Hypothalamus (tissue), 51 donors: Measurements from ENCODE around the gene PMFBP1.
A peak's percentile ranks its signal among the peaks of the same experiment; 100 is the strongest.

Source experiments
- DNase-seq, 51 donors: peaks; one replicate each; lab custom pipeline; 2025; lab: John Stamatoyannopoulos, UW

Gene PMFBP1, protein sequence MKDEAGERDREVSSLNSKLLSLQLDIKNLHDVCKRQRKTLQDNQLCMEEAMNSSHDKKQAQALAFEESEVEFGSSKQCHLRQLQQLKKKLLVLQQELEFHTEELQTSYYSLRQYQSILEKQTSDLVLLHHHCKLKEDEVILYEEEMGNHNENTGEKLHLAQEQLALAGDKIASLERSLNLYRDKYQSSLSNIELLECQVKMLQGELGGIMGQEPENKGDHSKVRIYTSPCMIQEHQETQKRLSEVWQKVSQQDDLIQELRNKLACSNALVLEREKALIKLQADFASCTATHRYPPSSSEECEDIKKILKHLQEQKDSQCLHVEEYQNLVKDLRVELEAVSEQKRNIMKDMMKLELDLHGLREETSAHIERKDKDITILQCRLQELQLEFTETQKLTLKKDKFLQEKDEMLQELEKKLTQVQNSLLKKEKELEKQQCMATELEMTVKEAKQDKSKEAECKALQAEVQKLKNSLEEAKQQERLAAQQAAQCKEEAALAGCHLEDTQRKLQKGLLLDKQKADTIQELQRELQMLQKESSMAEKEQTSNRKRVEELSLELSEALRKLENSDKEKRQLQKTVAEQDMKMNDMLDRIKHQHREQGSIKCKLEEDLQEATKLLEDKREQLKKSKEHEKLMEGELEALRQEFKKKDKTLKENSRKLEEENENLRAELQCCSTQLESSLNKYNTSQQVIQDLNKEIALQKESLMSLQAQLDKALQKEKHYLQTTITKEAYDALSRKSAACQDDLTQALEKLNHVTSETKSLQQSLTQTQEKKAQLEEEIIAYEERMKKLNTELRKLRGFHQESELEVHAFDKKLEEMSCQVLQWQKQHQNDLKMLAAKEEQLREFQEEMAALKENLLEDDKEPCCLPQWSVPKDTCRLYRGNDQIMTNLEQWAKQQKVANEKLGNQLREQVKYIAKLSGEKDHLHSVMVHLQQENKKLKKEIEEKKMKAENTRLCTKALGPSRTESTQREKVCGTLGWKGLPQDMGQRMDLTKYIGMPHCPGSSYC

DNA sequence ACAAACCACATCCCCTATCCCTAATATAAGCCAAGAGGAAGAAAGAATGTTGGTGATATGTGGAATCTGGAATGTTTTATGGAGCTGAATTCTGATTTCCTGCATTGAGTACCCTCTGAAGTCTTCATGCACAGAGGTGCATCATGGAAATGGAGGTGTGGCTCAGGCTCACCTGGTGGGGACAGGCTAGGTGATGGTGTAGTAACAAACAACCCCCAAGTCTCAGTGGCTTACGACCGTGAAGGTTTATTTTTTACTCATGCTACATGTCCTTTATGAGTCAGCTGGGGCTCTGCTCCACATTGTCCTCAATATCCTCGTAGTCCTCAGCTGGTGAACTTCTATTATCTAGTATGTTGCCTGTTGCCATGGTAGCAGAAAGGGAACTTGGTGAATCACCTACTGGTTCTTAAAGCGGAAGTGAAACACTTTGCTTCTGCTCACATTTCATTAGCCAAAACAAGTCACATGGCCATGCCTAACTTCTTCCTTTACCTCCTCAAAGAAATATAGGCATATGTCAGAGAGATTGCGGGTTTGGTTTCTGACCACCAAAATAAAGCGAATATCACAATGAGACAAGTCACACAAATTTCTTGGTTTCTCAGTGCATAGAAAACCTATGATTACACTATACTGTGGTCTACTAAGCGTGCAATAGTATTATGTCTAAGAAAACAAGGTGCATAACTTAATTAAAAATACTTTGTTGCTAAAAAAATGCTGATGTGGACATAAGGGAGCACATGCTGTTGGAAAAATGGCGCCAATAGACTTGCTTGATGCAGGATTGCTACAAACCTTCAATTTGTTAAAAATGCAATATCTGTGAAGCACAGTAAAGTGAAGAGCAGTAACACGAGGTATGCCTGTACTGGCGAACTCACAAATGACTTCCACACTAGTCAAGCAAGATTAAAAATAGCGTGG, at the start of gene PMFBP1:
TSS of gene PMFBP1 (minus strand) at position 51 of the 930 bp plus-strand sequence. CDS start 947 bp downstream, outside the sequence.
- DNase-seq: peak in 12 of 51 donors; percentile 3 to 51 (median 12)

DNA sequence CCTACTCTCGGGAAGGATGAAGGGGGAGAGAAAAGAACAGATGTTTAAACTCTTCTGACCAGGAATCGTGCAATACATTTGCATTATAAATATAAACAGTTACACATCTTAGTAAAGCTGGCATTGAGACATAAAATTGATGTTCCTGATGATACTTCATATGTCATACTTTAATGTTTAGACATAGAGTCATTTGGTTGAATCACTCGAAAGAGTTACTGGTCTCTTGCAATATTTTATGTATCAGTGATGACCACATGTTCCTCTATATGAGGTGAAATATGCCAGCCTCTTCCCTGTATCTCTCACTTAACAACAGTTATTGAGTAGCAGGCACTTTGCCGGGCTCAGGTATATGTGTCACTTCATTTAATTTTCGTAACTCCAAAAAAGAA, 49.7 kb upstream of the PMFBP1 start:
- DNase-seq: no peak

DNA sequence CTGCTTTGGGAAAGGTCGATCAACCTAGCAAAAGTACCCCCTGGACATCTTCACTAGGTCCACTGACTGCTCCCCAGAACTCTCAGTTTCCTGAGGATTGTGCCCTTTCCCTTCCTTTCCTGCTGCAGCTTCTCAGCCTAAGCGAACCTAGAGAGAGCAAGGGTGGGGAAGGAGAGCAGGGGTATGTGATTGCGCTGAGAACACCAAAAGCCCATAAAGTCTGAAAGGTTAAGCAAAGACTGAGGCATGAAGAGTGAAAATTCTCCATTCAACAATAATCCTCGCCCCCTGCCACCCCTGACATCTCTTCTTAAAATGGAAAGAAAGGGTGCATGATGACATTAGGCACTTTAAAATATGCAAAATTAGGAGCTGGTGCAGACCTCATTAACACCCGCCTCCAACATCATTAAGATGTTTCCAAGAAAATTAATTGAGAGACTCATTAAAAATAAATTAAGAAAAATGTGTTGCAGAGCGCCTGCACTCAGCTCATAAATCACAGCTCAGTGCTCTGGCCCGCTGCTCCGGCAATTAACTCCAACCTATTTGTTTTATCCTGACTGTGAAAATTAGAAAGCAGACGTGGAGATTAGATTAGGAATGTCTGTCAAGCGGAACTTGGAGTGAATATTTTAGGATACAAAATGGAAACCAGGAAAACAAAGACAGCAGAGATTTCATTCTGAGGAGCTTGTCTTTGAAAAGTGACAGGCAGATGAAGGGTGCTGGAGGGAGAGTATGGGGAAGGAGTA, 49.1 kb upstream of the PMFBP1 start:
- no peak for DNase-seq

DNA sequence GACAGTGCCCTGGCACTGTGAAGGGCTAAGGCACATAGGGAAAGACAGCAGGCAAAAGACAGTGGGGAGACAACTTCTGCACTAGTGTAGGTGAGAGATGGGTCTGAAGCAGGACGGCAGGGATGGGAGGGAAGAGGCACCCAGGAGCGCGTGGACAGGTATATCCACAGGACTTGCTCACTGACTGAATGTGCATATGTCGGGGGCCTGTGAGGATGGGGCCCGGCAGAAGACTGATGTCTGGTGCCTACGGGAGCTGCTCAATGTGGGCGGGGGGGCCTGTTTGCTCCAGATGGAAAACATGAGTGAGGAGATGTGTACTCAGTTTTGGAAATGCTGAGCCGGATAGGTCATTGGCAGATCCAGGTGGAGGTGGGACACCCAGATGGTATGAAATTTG, 47.3 kb upstream of the PMFBP1 start:
- no peak for DNase-seq

DNA sequence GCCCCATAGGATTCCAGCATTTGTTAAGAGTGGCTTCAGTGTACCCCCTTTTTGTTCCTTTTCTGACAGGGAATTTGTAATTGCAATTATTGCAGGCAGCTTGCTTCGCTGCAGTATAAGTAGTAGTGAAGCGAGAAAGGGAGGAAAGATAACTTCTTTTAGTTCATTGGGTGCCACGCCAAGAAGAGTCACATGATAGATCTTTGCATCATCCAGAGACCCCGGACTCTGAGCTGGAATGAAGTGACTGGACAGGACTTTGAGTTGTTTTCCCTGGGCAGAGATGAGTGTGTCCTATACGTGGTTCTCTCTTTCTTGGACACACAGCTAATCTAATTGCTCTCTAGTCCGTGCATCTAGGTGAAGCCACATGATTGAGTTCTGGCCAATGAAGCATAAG, 44.8 kb upstream of the PMFBP1 start:
- no peak for DNase-seq

DNA sequence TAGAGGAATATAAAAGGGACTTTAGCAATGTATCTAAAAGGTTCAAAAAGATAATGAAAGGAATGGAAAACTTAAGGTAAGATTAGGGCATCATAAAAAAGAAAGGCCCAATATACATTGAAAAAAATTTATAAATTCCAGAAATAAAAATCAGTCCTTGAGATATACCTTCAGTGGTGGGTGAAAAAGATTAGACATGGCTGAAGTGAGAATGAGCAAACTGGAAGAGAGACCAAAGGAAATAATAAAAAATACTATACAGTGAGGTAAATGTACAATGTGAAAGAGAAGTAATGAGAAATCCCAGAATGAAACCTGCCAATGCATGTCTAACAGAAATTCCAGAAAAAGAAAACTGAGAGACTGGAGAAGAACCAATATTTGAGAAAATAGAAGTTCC, 42.9 kb upstream of the PMFBP1 start:
- no peak for DNase-seq

DNA sequence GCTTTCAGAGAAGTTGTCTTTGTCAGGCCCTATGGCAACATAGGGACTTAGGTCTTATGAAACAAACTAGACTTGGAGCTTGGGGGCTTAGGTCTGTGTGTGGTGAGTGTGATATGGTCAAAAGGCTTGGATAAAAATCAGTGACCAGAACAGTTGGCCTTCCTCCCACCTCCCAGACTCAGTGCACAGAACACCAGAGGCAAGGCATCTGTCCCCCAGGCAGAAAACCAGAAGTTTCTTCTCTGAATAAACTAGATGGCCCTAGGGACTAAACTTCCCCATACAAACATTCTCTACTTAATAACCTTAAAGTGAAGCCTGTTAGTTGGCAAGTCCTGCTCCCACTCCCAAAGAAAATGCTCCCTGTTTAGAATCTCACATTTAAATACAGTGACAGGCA, 39.2 kb upstream of the PMFBP1 start:
- DNase-seq: no peak

DNA sequence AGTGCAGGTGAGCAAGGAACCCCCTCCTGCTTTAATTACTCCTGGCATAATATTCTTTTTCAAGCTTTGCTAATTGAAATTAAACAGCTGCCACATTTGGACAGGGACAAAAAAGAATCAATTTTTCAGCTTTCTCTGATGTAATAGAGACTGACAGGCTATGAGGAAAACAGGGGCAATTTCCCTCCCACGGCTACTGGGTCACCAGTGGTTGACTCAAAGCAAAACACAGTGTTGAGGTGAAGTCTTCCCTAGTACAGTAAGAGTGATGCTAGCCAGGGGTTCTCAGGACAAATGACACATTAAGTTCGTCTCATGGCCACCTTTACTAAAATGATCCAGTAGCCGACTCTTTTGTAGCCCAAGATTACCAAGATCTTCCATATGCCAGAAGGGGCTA, 38.6 kb upstream of the PMFBP1 start:
- DNase-seq: no peak

DNA sequence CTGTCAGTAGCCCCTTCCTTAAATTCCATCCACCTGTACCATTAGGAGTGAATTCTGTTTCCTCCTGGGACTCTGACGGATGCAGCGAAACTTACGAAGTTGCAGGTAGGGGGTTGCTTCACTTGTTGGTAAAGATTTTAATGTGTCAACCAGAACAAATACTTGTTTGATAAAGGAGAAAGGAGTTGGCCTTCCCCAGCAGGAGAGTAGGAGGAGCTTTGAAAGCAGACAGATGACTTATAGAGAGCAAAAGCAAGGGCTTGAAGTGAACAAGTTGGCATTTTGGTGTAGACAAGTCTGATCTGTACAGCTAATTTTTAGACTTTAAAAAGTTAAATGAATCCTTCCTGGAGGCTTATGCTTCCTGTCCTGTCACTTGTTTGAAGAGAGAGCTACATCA, 38.1 kb upstream of the PMFBP1 start:
- DNase-seq: no peak

DNA sequence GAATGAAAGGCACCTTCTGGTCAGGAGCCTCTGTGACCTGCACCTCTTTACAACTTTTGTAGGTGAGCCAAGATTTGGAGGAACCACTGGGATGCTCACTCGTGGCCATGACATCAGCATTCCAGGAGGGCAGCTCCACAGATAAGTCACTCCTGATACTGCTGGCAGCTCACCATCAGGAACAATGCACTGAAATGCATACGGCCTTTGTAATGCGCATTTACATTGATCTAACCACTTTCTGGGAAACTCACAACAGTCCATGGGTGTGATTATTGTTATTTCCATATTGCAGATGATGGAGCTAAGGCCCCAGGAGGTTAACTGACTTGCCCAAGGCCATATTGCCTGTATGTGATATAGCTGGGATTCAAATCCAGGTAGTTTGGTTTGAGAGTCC, 34.3 kb upstream of the PMFBP1 start:
- DNase-seq: no peak

DNA sequence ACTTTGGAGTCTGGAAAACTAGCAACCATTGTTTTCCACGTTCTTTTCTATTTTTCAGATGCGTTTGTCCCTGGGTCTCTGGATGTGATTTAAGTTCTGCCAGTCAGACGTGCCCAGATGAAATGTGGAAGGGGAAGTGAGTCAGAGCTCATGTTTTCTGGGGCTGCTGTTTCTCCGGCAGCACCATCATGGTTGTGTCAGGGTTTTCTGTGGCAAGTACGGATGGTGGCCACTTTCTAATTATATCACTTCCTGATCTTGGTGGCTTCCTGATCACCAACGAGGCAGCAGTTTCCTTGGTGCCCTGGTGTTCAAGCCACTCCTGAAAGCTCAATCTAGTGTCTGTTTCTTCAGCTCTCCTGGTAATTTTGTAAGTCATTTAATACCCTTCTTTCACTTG, 31.4 kb upstream of the PMFBP1 start:
- peak in 11 of 51 donors; percentile 4 to 33 (median 19) for DNase-seq

DNA sequence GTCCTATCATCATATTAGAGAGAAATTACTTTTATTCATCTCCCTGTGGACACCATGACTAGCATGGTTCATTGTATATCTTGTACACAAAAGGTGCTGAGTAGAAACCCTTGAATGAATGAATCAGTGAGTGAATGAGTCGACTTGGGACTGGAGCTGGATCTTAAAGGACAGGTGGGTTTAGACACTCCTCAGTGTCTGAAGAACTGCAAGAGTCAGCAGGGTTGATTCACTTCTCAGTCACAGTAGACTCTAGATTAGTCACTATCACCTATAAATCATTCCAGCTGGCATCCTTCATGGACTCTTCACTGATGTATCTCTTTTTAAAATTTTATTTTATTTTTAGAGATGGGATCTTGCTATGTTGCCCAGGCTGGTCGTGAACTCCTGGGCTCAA, 30.1 kb upstream of the PMFBP1 start:
- DNase-seq: no peak

DNA sequence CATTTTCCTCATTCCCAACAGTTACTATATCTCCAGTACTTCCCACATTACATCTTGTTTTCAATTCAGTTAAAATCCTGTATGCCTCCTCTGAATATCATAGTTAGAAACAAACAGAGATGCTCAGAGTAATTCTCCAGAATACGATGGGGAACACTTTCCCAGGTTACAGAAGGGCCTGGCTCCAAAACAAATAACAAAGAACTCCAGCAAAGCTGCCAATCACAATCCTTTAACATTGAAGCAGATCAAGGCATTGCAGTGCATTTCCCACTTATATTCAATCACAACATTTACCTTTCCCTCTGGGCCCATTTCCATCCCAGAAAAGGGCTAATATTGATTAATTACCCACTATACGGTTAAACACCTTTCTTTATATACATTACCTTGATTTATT, 29.4 kb upstream of the PMFBP1 start:
- DNase-seq: no peak

DNA sequence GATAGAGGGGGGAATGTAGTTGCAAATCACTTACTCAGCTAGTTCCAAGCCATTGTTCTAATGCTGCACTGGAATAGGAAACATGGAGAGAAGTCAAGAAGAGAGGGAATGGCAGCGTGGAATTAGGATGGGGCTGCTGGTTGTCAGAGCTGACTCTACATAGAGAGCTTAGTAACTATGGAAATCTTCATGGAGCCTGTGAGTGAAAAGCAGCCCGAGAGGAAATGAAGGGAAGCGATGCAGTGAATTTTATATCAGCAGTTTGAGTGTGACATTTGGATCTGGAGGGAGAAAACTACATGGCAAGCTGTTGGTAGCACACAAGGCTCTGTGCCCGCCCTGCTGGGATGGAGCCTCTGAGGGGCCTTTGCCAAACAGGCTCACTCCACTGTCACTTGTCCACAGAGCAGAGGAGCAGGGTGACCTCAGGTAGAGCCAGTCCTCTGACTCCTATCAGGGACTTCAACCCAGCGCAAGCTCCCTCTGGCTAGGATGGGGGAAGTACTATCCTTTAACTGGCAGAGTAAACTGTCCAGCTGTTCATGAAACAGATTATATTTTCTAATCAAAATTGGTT, 27.9 kb upstream of the PMFBP1 start:
- DNase-seq: peak in 2 of 51 donors; percentile 4 to 23

DNA sequence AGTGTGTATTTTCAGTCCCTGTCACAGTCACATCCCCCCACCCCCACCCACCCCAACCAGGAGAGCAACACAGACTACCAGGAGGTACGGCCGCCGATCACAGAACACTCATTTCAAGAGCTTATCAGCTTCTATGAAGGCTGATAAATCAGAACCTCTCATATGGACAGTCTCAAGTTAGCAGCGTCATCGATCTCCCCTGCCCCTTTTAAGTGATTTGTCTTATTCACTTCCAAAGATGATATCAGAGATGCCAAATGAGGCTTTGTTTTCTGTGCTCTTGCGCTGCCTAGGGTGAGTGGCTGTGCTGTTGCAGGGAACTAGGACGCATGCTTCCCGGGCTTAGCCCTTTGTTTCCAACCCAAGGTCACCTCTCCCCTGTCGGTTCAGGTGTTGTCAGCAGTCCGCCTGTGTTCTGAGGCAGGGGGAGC, 26.8 kb upstream of the PMFBP1 start:
- DNase-seq: peak in 6 of 51 donors; percentile 11 to 59 (median 18)

DNA sequence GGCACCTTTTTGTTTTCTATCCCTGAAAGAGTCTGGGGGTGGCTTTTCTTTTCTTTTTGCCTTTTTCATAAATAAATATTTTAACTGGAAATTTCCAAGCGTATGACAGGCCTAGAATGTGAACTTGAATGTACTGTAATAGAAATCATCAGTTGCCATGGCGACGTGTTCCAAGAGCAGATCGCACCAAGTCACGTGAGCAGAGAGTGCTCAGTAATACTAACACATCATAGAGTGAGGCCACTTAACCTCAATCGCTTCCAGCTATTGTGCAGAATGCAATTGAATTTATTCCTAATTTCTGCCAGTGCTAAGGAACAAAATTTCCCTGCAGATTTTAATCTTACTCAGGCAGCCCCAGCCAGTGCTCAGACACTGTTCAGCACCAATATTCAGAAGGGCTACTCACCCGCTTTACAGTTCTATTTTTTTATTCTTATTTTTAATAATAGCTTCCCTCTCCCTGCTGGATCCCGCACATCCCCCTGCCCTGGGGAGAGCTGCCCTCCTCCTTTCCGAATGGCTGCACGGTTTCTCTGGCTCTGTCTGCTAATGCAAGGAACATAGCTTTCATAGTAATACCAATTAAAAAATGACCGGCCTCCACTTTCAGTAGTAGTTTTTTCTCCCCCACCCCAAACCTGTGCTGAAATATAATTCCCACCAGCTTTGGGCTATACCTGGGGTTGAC, 26.2 kb upstream of the PMFBP1 start:
- DNase-seq: peak in 35 of 51 donors; percentile 10 to 83 (median 45)

DNA sequence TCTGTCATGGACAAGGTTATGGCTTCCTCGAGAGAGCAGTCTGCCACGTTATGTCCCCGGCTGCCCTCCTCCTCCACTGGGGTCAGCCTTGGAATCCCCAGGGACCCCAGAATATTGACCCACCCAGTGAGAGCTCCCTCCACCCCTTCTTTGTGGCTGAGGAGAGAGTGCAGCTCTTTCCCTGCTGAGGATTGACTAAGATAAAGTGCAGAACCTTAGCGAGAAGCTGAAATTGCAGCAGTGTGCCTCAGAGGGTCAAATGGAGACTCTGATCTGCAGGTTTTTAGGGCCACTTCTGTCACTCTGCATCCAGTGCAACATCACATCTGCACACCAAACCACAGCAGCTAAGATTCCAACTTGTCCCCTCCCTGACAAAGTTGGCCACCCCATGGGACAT, 25.6 kb upstream of the PMFBP1 start:
- DNase-seq: peak in 5 of 51 donors; percentile 39 to 48 (median 45)

DNA sequence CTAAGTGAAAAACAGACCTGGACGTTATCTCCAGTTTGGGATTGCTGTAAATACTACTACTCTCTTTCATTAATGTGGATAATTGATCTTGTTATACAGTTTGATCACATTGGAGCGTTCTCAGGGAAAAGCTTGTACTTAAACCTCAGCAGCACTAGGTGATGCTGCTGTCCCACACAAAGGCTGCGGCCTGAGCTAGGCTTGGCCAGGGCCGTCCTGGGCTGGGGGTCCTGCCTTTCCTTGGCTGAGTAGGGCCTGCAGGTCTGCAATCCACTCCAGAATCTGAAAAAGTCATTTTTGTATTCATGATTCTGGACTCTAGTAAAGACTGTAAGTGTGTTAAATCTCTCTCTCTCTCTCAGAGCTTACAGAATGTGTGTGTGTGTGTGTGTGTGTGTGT, 23.7 kb upstream of the PMFBP1 start:
- no peak for DNase-seq

DNA sequence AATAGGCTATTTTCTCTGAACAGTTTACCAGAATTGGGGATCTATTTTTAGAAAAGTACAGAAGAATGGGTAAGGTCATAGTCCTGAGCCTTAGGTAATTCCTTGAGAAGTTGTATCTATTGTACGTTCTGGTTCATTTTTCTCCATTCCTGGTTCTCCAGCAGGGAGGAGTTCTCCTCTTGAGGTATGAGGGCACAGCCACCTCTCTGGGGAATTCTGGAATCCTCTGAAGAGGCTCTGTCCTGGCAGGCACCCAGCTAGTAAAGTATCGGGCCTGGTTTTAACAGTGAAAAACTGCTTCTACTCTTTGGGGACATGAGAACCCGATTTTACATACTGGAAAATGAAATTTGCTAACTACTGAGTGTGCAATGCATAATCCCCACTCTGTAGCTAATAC, 19.6 kb upstream of the PMFBP1 start:
- DNase-seq: no peak
